ENCODE measurements around the gene SMIM44.
"Not testable (repeated sequence)": the region's sequence is repeated elsewhere in the genome, so short reads cannot be mapped to it uniquely, and the experiment has no call there.

The SMIM44 gene

GRCh38 chr19:3517638-3518037 lies 34.4 kb upstream of the SMIM44 start:
- DNase-seq (ENCODE audit: low read depth): no peak

GRCh38 chr19:3516675-3517207 lies 33.5 kb upstream of the SMIM44 start:
- DNase-seq (ENCODE audit: low read depth): peak; percentile 33

- DNase-seq (ENCODE audit: low read depth): no peak
Observed at GRCh38 chr19:3515891-3516422, 32.7 kb upstream of the SMIM44 start.

- DNase-seq (ENCODE audit: low read depth): no peak
Observed at GRCh38 chr19:3514930-3515329, 31.7 kb upstream of the SMIM44 start.

GRCh38 chr19:3513229-3514140 lies 30.2 kb upstream of the SMIM44 start:
- DNase-seq (ENCODE audit: low read depth): no peak

- DNase-seq (ENCODE audit: low read depth): no peak
Observed at GRCh38 chr19:3512562-3513228, 29.5 kb upstream of the SMIM44 start.

GRCh38 chr19:3511506-3512251 lies 28.4 kb upstream of the SMIM44 start:
- no peak for DNase-seq (ENCODE audit: low read depth)

GRCh38 chr19:3510727-3511126 lies 27.5 kb upstream of the SMIM44 start:
- DNase-seq (ENCODE audit: low read depth): no peak

GRCh38 chr19:3509566-3509989 lies 26.3 kb upstream of the SMIM44 start:
- DNase-seq (ENCODE audit: low read depth): no peak

GRCh38 chr19:3508771-3509535 lies 25.7 kb upstream of the SMIM44 start:
- DNase-seq (ENCODE audit: low read depth): no peak

GRCh38 chr19:3508121-3508661 lies 24.9 kb upstream of the SMIM44 start:
- not testable (repeated sequence) for DNase-seq (ENCODE audit: low read depth)

GRCh38 chr19:3507371-3508120 lies 24.3 kb upstream of the SMIM44 start:
- DNase-seq (ENCODE audit: low read depth): no peak

GRCh38 chr19:3506384-3507340 lies 23.4 kb upstream of the SMIM44 start:
- no peak for DNase-seq (ENCODE audit: low read depth)

GRCh38 chr19:3505598-3506383 lies 22.6 kb upstream of the SMIM44 start, which contains the start of gene FZR1:
Gene FZR1 (plus strand): TSS chr19:3506311. CDS start chr19:3522990, 16,679 bp downstream.
- DNase-seq (ENCODE audit: low read depth): peak; percentile 100

- DNase-seq (ENCODE audit: low read depth): no peak
Observed at GRCh38 chr19:3504735-3505134, 21.5 kb upstream of the SMIM44 start.

- no peak for DNase-seq (ENCODE audit: low read depth)
Observed at GRCh38 chr19:3503036-3503572, 19.9 kb upstream of the SMIM44 start.

- no peak for DNase-seq (ENCODE audit: low read depth)
Observed at GRCh38 chr19:3501780-3502179, 18.5 kb upstream of the SMIM44 start.

All from activated T-helper 1 cell treated with Interleukin-2 at 50 U/mL for 16 hours (primary cell).